Progenitor cell of endocrine pancreas (in vitro differentiated cells): ENCODE results near the gene PSD. TPM values are rescaled to one million over a fixed set of nuclear protein-coding genes. Genes with fewer than 3 reads are reported as not detected.
A peak's percentile ranks its signal among the peaks of the same experiment; 100 is the strongest.

Experiments
- DNase-seq: peaks from one replicate; pipeline ENCODE4 v3.0.0; 2021; ENCODE audit warnings: low spot score; ENCODE audit not compliant: unreplicated experiment
- H3K27ac Mint-ChIP-seq: 2 replicates; pipeline ENCODE4 v1.8.0; 2021; ENCODE audit warnings: mild to moderate bottlenecking, moderate library complexity, mixed read lengths
- H3K27me3 Mint-ChIP-seq: 2 replicates; pipeline ENCODE4 v1.8.0; 2021; ENCODE audit warnings: mixed read lengths
- H3K36me3 Mint-ChIP-seq: 2 replicates; pipeline ENCODE4 v1.8.0; 2022; ENCODE audit warnings: mixed read lengths; ENCODE audit not compliant: insufficient read depth
- H3K4me1 Mint-ChIP-seq: 2 replicates; pipeline ENCODE4 v1.8.0; 2021; ENCODE audit warnings: low read depth, mixed read lengths
- H3K4me3 Mint-ChIP-seq: 2 replicates; pipeline ENCODE4 v1.8.0; 2021; ENCODE audit warnings: low read depth, mild to moderate bottlenecking, moderate library complexity, mixed read lengths
- H3K9me3 Mint-ChIP-seq: 2 replicates; pipeline ENCODE4 v1.8.0; 2021; ENCODE audit warnings: low read depth, mixed read lengths
- CTCF ChIP-seq: fragments of 200-600 bp; sonication (generic); IDR thresholded peaks from one replicate; pipeline ENCODE4 v1.5.0; 2021; ENCODE audit warnings: antibody characterized with exemption, mild to moderate bottlenecking; ENCODE audit not compliant: unreplicated experiment
- total RNA-seq: library from RNA; stranded (reverse); gene quantifications from 2 replicates; pipeline ENCODE4 v1.2.1, GENCODE V29; 2021

The PSD gene
- total RNA-seq, 1 donor from 2014 or later = 8.9 TPM

- no peak overlapping the region for H3K27ac Mint-ChIP-seq
- H3K4me1 Mint-ChIP-seq = peaks cover 8% of the 10 kb centered on the region
- no peaks in the 10 kb centered on the region for H3K36me3 Mint-ChIP-seq
- no peaks in the 10 kb centered on the region for H3K27me3 Mint-ChIP-seq
- peak overlapping the region; percentile 58 for H3K4me3 Mint-ChIP-seq
- peak; percentile 86 for DNase-seq
- no peaks in the 10 kb centered on the region for H3K9me3 Mint-ChIP-seq
- TF ChIP-seq CTCF = peak; percentile 99
These were observed 19.2 kb downstream of the PSD start for GRCh38 chr10:102399217-102400021.

- DNase-seq = no peak
- H3K4me1 Mint-ChIP-seq = peaks cover 10% of the 10 kb centered on the region
- peak overlapping the region; percentile 55 for H3K4me3 Mint-ChIP-seq
- no peaks in the 10 kb centered on the region for H3K36me3 Mint-ChIP-seq
- H3K27ac Mint-ChIP-seq = no peak overlapping the region
- no peaks in the 10 kb centered on the region for H3K9me3 Mint-ChIP-seq
- TF ChIP-seq CTCF = no peak
- H3K27me3 Mint-ChIP-seq = peaks cover 3% of the 10 kb centered on the region
These were observed 20.2 kb downstream of the PSD start for GRCh38 chr10:102398172-102399020.

DNA sequence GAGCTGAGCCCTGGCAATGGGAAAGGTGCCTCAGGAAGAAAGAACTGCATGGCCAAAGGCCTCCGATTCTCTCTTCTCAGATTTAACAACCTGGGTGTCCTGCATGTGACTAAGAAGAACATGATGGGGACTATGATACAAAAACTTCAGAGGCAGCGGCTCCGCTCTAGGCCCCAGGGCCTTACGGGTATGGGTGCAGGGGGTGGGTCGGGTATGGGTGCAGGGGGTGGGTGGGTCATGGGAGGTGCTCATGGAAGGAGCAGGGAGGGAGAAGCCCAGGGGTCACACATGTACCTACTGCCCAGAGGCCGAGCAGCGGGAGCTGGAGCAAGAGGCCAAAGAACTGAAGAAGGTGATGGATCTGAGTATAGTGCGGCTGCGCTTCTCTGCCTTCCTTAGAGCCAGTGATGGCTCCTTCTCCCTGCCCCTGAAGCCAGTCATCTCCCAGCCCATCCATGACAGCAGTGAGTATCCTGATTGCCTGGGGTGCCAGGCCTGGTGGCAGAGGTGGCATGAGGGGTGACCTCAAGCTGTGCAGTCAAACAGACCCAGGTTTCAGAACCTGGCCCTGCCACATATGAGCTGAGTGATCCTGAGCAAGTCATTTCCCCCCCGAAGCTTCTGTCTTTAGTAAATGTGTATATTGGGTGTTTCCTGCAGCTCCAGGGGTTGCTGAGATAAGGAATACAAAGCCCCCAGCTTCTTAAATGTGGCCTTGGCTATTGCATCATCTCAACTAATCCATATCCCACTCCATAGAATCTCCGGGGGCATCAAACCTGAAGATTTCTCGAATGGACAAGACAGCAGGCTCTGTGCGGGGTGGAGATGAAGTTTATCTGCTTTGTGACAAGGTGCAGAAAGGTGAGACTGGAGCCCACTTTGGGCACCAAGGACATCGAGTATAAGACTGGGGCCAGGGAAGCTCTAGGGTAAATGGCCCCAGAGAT lies 21.1 kb downstream of the PSD start:
- no peak for DNase-seq
- no peaks in the 10 kb centered on the region for H3K9me3 Mint-ChIP-seq
- no peak for TF ChIP-seq CTCF
- H3K4me1 Mint-ChIP-seq = peaks cover 10% of the 10 kb centered on the region
- H3K4me3 Mint-ChIP-seq = no peak overlapping the region
- peaks cover 10% of the 10 kb centered on the region for H3K27me3 Mint-ChIP-seq
- no peak overlapping the region for H3K27ac Mint-ChIP-seq
- no peaks in the 10 kb centered on the region for H3K36me3 Mint-ChIP-seq

- TF ChIP-seq CTCF = no peak
- Mint-ChIP-seq H3K27me3 (peaks cover 17% of the 10 kb centered on the region), H3K4me3 (peak overlapping the region; percentile 72), H3K36me3 (no peaks in the 10 kb centered on the region), H3K4me1 (peaks cover 10% of the 10 kb centered on the region), H3K9me3 (no peaks in the 10 kb centered on the region), H3K27ac (peak overlapping the region; percentile 37)
- no peak for DNase-seq
These were observed 21.8 kb downstream of the PSD start for GRCh38 chr10:102396730-102397151.
